GM12801 (cell line): ENCODE measurements around the gene SSTR4.

ENCODE experiments used
- TF ChIP-seq, protein P1 (sequence below): IDR thresholded peaks from one replicate; pipeline ENCODE4 v1.5.1; 2011; ENCODE audit warnings: control low read depth; ENCODE audit not compliant: insufficient read length; ENCODE audit errors: extremely low read depth

Gene SSTR4

DNA sequence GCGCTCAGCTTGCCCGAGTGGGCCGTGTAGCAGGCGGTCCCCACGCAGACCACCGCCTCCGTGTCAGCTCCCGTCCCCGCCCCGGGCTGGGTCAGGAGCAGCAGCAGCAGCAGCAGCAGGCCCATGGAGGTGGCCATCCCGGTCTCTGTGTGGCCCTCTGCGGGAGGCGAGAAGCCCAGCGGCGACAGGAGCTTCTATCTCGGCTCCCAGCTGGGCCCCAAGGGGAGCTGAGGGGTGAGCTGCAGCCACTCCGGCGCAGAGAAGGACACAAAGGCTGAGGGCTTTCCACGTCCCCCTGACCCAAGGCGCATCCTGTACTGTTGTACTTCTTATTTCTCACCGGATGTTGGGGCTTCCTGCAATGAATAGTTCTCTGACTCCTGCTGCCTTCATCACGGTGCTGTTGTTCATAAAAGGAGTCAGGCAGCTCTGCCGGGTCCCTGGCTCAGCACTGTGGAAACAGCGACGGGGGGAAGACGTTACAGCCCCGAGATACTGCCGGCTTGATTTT lies 51.0 kb downstream of the SSTR4 start, which contains the start of gene CD93:
Gene CD93, minus strand, starts transcription at position 269 of the 511 bp plus-strand sequence. Its CDS starts 132 bp downstream, at position 137.
- TF ChIP-seq, protein P1, sequence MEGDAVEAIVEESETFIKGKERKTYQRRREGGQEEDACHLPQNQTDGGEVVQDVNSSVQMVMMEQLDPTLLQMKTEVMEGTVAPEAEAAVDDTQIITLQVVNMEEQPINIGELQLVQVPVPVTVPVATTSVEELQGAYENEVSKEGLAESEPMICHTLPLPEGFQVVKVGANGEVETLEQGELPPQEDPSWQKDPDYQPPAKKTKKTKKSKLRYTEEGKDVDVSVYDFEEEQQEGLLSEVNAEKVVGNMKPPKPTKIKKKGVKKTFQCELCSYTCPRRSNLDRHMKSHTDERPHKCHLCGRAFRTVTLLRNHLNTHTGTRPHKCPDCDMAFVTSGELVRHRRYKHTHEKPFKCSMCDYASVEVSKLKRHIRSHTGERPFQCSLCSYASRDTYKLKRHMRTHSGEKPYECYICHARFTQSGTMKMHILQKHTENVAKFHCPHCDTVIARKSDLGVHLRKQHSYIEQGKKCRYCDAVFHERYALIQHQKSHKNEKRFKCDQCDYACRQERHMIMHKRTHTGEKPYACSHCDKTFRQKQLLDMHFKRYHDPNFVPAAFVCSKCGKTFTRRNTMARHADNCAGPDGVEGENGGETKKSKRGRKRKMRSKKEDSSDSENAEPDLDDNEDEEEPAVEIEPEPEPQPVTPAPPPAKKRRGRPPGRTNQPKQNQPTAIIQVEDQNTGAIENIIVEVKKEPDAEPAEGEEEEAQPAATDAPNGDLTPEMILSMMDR = no peak

DNA sequence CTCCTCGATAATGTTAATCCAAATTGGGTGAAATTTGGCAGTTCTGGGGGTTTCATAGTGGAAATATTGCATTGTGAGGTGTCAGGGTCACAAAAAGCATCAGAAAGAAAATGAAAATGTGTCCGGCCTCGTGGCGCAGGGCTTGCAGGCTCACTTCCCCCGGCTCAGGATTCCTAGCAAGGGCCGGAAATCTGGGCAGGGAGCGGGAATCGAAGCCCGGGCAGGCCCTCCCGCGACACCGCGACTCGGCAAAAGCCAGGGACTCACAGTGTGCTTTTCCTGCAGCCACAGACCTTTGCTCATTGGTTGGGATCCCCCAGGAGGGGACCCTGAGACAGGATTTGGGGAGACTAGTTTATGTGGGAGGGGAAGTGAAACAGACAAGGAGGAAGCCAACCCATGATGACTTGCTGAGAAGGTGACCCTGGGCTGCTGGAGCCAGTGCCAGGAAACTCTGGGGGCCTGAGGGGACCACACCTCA lies 51.9 kb downstream of the SSTR4 start:
- TF ChIP-seq, protein P1 = no peak

DNA sequence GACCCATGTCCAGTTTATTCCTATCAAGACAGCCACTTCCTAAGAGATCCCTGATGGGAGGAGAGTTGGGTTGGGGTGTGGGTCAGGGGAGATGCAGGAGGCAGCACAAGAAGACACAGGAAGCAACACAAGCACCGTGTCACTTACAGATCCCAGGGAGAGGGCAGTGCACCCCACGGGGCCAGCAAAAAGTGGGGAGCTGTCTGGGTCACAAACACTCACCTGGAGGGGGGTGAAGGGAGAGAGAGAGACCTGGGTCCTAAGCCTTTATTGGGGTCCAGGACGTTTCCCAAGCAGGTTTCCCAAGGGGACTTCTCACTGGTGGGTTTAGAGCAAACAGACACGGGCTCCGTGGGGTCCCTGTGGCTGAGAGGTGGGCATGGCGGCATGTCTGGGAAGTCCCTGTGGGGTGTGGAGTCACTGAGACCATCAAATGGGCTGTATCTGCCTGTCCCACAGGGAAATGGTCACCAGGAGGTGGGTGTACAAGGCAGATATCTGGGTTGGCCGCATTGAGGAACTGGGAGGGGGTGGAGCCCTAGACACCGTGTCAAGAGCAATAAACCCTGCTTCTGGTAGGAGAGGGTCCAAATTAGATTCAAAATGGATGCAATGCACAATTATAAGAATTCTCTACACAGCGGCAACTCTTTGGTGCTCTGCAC lies 52.6 kb downstream of the SSTR4 start:
- TF ChIP-seq, protein P1 = no peak
